Measurements from ENCODE around the gene PEX14.

The PEX14 gene

GRCh38 chr1:10509809-10510509 lies 35.2 kb downstream of the PEX14 start:
- H3K27ac ChIP-seq (replicated peaks) = no peak overlapping the region
- no peaks in the 10 kb centered on the region for H3K27me3 ChIP-seq (ENCODE audit: insufficient read depth, poor library complexity, severe bottlenecking)
- TF ChIP-seq REST (IDR thresholded peaks at IDR 0.05; ENCODE audit: insufficient replicate concordance, low read depth) (no peak), GABPA (IDR thresholded peaks at IDR 0.05; ENCODE audit: low read depth) (no peak), CTCF (IDR thresholded peaks at IDR 0.05; ENCODE audit: insufficient read depth, low read length) (no peak), POLR2AphosphoS5 (IDR thresholded peaks at IDR 0.05; ENCODE audit: low read depth) (no peak)
- DNase-seq (ENCODE audit: low read depth in 1 of 2, low spot score in 1 of 2) = no peak
- no peak overlapping the region for H3K4me3 ChIP-seq (replicated peaks; ENCODE audit: insufficient read depth, low read length)

- no peak overlapping the region for H3K27ac ChIP-seq (replicated peaks)
- no peak overlapping the region for H3K4me3 ChIP-seq (replicated peaks; ENCODE audit: insufficient read depth, low read length)
- no peak for TF ChIP-seq SPI1 (IDR thresholded peaks at IDR 0.05; ENCODE audit: borderline replicate concordance, low read depth)
- no peak for TF ChIP-seq CTCF (IDR thresholded peaks at IDR 0.05; ENCODE audit: insufficient read depth, low read length)
- TF ChIP-seq GABPA (IDR thresholded peaks at IDR 0.05; ENCODE audit: low read depth) = no peak
- TF ChIP-seq REST (IDR thresholded peaks at IDR 0.05; ENCODE audit: insufficient replicate concordance, low read depth) = no peak
- no peak for TF ChIP-seq POLR2AphosphoS5 (IDR thresholded peaks at IDR 0.05; ENCODE audit: low read depth)
- no peak for DNase-seq (ENCODE audit: low read depth in 1 of 2, low spot score in 1 of 2)
- H3K27me3 ChIP-seq (ENCODE audit: insufficient read depth, poor library complexity, severe bottlenecking) = no peaks in the 10 kb centered on the region
Measured at GRCh38 chr1:10510520-10511493, 36.1 kb downstream of the PEX14 start.

DNA sequence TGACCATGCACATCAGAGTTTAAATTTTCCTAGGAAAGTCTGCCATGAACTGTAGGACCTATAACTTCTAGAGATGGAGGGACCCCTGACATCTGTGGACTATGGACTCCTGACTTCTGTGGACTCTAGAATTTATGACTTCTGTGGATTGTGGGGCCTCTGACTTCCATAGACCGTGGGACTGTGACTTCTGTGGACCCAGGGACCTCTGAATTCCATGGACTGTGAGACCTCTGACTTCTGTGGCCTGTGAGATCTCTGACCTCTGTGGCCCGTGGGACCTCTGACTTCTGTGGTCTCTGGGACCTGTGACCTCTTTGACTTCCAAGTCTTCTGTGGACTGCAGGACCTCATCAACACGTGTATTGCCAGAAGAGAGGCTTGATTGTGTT lies 36.7 kb downstream of the PEX14 start:
- Histone ChIP-seq H3K27me3 (ENCODE audit: insufficient read depth, poor library complexity, severe bottlenecking) (no peaks in the 10 kb centered on the region), H3K27ac (replicated peaks) (no peak overlapping the region), H3K4me3 (replicated peaks; ENCODE audit: insufficient read depth, low read length) (no peak overlapping the region)
- TF ChIP-seq POLR2AphosphoS5 (IDR thresholded peaks at IDR 0.05; ENCODE audit: low read depth) (no peak), CTCF (IDR thresholded peaks at IDR 0.05; ENCODE audit: insufficient read depth, low read length) (no peak), REST (IDR thresholded peaks at IDR 0.05; ENCODE audit: insufficient replicate concordance, low read depth) (no peak), SPI1 (IDR thresholded peaks at IDR 0.05; ENCODE audit: borderline replicate concordance, low read depth) (no peak), GABPA (IDR thresholded peaks at IDR 0.05; ENCODE audit: low read depth) (no peak)
- no peak for DNase-seq (ENCODE audit: low read depth in 1 of 2, low spot score in 1 of 2)

Measured in HL-60 (cell line).